GM12878 (cell line): ENCODE data around the gene MKRN2. TPM values are rescaled to one million over a fixed set of nuclear protein-coding genes. Genes with fewer than 3 reads are reported as not detected.

Experiments used
- ATAC-seq: fragments of 200-7000 bp; cut with Tn5 transposase; 3 replicates; pipeline ENCODE4 v1.9.1; 2020; ENCODE audit warnings: mild to moderate bottlenecking, moderate library complexity
- BruUV-seq: library from RNA; stranded (reverse); fragments of 400-500 nt; replicated peaks from 2 replicates; lab custom pipeline; 2021; lab: Mats Ljungman, UMichigan
- CTCF ChIA-PET: fragments of 300-600 bp; sonication (Branson Sonifier 250); formaldehyde crosslinking; extraction: SDS; loops from one replicate; lab custom pipeline; 2021; ENCODE audit warnings: inconsistent platforms; lab: Yijun Ruan, JAX
- POLR2A ChIA-PET: fragments of 350-600 bp; formaldehyde crosslinking; extraction: SDS; loops from one replicate; lab custom pipeline; 2021; ENCODE audit warnings: inconsistent platforms; lab: Charles Lee
- RAD21 ChIA-PET: fragments of 300-600 bp; sonication (Branson Sonifier 250); formaldehyde crosslinking; loops from one replicate; lab custom pipeline; 2023; ENCODE audit warnings: antibody characterized with exemption; ENCODE audit not compliant: unreplicated experiment; lab: Charles Lee
- SMC1A ChIA-PET: fragments of 300-600 bp; sonication (Branson Sonifier 250); formaldehyde crosslinking; loops from one replicate; lab custom pipeline; 2023; ENCODE audit not compliant: unreplicated experiment, uncharacterized antibody; lab: Charles Lee
- DNase-seq: peaks from one replicate; pipeline ENCODE4 v3.0.0-alpha.2; 2011; ENCODE audit warnings: low read depth, low spot score
- FAIRE-seq: peaks from 3 replicates; lab custom pipeline; 2011; peaks lifted over from hg19 to GRCh38; lab: Jason Lieb, UNC
- H2AFZ ChIP-seq: 2 replicates; pipeline ENCODE4 v1.6.0; 2011; ENCODE audit warnings: low read depth, low read length, control low read depth; ENCODE audit not compliant: control insufficient read depth
- H3K27ac ChIP-seq: 2 replicates; pipeline ENCODE4 v1.5.1; 2011; ENCODE audit warnings: control low read depth; ENCODE audit not compliant: control insufficient read depth, insufficient read depth
- H3K27me3 ChIP-seq, 2 experiments: replicated peaks in 1 of 2; 2 replicates each; pipeline versions ENCODE4 v1.6.0 to v1.6.1; 2011; ENCODE audit warnings: low read length in 1 of 2; ENCODE audit not compliant: control insufficient read depth in 2 of 2, insufficient read depth in 2 of 2
- H3K36me3 ChIP-seq, 2 experiments: 2 replicates each; pipeline ENCODE4 v1.5.1; 2011; ENCODE audit warnings: low read length in 1 of 2; ENCODE audit not compliant: control insufficient read depth in 2 of 2, insufficient read depth in 2 of 2
- H3K4me1 ChIP-seq: 2 replicates; pipeline ENCODE4 v1.6.1; 2011; ENCODE audit warnings: mild to moderate bottlenecking, low read length, moderate library complexity, mixed read lengths; ENCODE audit not compliant: control insufficient read depth, insufficient read depth
- H3K4me2 ChIP-seq: 2 replicates; pipeline ENCODE4 v1.6.0; 2011; ENCODE audit warnings: control low read depth; ENCODE audit not compliant: control insufficient read depth, insufficient read depth
- H3K4me3 ChIP-seq: fragments of 200-600 bp; sonication (generic); 2 replicates; pipeline ENCODE4 v1.5.1; 2016
- H3K79me2 ChIP-seq: 2 replicates; pipeline ENCODE4 v1.6.0; 2011; ENCODE audit warnings: low read length; ENCODE audit not compliant: control insufficient read depth, insufficient read depth
- H3K9ac ChIP-seq: 2 replicates; pipeline ENCODE4 v1.8.0; 2011; ENCODE audit warnings: low read length, control low read depth, mixed read lengths; ENCODE audit not compliant: control insufficient read depth, insufficient read depth
- H3K9me3 ChIP-seq: replicated peaks from 3 replicates; pipeline ENCODE4 v1.5.1; 2011; ENCODE audit warnings: mild to moderate bottlenecking, low read length; ENCODE audit not compliant: control insufficient read depth, insufficient read depth
- H4K20me1 ChIP-seq: 2 replicates; pipeline ENCODE4 v1.6.0; 2011; ENCODE audit not compliant: control insufficient read depth, insufficient read depth
- CBX3 ChIP-seq: fragments of 200-600 bp; sonication (generic); IDR thresholded peaks from 2 replicates; pipeline ENCODE4 v1.6.1; 2016; ENCODE audit warnings: low read depth, borderline replicate concordance
- FOXM1 ChIP-seq: IDR thresholded peaks from 2 replicates; pipeline ENCODE4 v1.6.1; 2012; ENCODE audit warnings: low read depth, mild to moderate bottlenecking, inconsistent platforms, low read length, moderate library complexity
- NR2F1 ChIP-seq: fragments of 450-650 bp; conservative IDR thresholded peaks from 2 replicates; pipeline ENCODE4 v1.6.1; 2017; ENCODE audit warnings: mild to moderate bottlenecking
- SMARCA5 ChIP-seq: fragments of 450-650 bp; IDR thresholded peaks from 2 replicates; pipeline ENCODE4 v1.6.1; 2017; ENCODE audit warnings: mild to moderate bottlenecking
- TBL1XR1 ChIP-seq: IDR thresholded peaks from 2 replicates; pipeline ENCODE4 v1.6.1; 2012; ENCODE audit warnings: low read depth, low read length, improper control_type of control experiment
- WGBS: methylation state at CpG from one replicate; pipeline ENCODE4 v1.1.6; 2016; ENCODE audit warnings: low lambda C conversion rate; ENCODE audit not compliant: insufficient replicate concordance, insufficient coverage; ENCODE audit errors: missing lambda C conversion rate; 5-methylcytosine and 5-hydroxymethylcytosine counted together
- in situ Hi-C: fragments of 300-500 bp; cut with MboI; formaldehyde crosslinking; loops from 9 replicates; pipeline ENCODE4 v1.14.3; 2018; ENCODE audit warnings: mixed read lengths
- intact Hi-C: fragments of 100-400 bp; cut with micrococcal nuclease; formaldehyde crosslinking; loops from one replicate; pipeline ENCODE4 v1.14.2; 2022; ENCODE audit not compliant: unreplicated experiment
- polyA plus RNA-seq, 11 experiments: library from polyadenylated mRNA; depleted of rRNA in 4 of 11; unstranded in 6 of 11; stranded (reverse) in 5 of 11; fragments of >200 nt; fragmentation: Nextera tagmentation in 4 of 11; fragmentation: Illumina TruSeq in 1 of 11; extraction: Ambion mirVana in 4 of 11; extraction: Trizol in 1 of 11; gene quantifications; 1 replicate in 1 of 11; 2 replicates in 10 of 11; pipeline versions ENCODE4 v1.2.1 to v1.2.3, GENCODE V29; 2011 to 2016; ENCODE audit warnings: inconsistent platforms in 2 of 11, missing spikeins in 2 of 11, low read depth in 1 of 11
- total RNA-seq, 4 experiments: library from RNA; depleted of rRNA in 3 of 4; stranded (reverse); fragments of >200 nt in 3 of 4; fragmentation: Illumina TruSeq in 1 of 4; extraction: Trizol in 1 of 4; gene quantifications; 2 replicates each; pipeline versions ENCODE4 v1.2.1 to v1.2.3, GENCODE V29; 2013 to 2021
- TF ChIP-seq, protein P1 (sequence below): fragments of 450-650 bp; formaldehyde crosslinking; IDR thresholded peaks from 2 replicates; pipeline ENCODE4 v1.5.0; 2022; ENCODE audit warnings: mild to moderate bottlenecking, missing genetic modification characterization
- TF ChIP-seq, protein P2 (sequence below): fragments of 450-650 bp; conservative IDR thresholded peaks from 2 replicates; pipeline ENCODE4 v1.6.1; 2017; ENCODE audit warnings: mild to moderate bottlenecking, moderate library complexity

MKRN2 gene
- total and polyA plus RNA-seq, 10 of the 15 experiments (the other 5 are each of a cell fraction or from before 2014, with no cell fraction given) = 15.4 to 40.7 (median 34.4) TPM

DNA sequence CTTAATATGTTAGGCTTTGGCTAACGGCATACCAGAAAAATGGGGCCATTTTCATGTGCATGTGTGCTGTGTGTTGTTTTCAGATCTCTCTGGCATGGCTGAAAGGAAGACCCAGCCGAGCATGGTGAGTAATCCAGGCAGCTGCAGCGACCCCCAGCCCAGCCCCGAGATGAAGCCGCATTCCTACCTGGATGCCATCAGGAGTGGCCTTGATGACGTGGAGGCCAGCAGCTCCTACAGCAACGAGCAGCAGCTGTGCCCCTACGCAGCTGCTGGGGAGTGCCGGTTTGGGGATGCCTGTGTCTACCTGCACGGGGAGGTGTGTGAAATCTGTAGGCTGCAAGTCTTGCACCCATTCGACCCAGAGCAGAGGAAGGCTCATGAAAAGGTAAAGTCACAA lies 15.1 kb downstream of the MKRN2 start:
- Histone ChIP-seq H3K4me2 (no peak overlapping the region), H3K9me3 (peaks cover under 1% of the 10 kb centered on the region; the same call in 2 of the 3 replicates), H3K4me1 (no peaks in the 10 kb centered on the region), H3K4me3 (no peak overlapping the region), H3K9ac (no peak overlapping the region), H3K36me3 (peaks cover 29 to 32% of the 10 kb centered on the region in 2 experiments), H3K27me3 (no peaks in the 10 kb centered on the region), H2AFZ (no peak overlapping the region), H3K27ac (no peak overlapping the region), H3K79me2 (peaks cover 13% of the 10 kb centered on the region), H4K20me1 (no peaks in the 10 kb centered on the region)
- in situ Hi-C loops (no loop called here), intact Hi-C loops (no loop called here)
- WGBS = 97% methylated on average over 11 of the region's 11 CpGs
- CTCF ChIA-PET = no interaction called here
- RAD21 ChIA-PET = no interaction called here
- SMC1A ChIA-PET = no interaction called here
- POLR2A ChIA-PET = no interaction called here
- DNase-seq (no peak), FAIRE-seq (no peak), ATAC-seq (no peak)
- no TSS peak for BruUV-seq
- TF ChIP-seq NR2F1 (no peak), SMARCA5 (no peak), FOXM1 (no peak), TBL1XR1 (no peak), CBX3 (no peak)
- TF ChIP-seq, protein P1, sequence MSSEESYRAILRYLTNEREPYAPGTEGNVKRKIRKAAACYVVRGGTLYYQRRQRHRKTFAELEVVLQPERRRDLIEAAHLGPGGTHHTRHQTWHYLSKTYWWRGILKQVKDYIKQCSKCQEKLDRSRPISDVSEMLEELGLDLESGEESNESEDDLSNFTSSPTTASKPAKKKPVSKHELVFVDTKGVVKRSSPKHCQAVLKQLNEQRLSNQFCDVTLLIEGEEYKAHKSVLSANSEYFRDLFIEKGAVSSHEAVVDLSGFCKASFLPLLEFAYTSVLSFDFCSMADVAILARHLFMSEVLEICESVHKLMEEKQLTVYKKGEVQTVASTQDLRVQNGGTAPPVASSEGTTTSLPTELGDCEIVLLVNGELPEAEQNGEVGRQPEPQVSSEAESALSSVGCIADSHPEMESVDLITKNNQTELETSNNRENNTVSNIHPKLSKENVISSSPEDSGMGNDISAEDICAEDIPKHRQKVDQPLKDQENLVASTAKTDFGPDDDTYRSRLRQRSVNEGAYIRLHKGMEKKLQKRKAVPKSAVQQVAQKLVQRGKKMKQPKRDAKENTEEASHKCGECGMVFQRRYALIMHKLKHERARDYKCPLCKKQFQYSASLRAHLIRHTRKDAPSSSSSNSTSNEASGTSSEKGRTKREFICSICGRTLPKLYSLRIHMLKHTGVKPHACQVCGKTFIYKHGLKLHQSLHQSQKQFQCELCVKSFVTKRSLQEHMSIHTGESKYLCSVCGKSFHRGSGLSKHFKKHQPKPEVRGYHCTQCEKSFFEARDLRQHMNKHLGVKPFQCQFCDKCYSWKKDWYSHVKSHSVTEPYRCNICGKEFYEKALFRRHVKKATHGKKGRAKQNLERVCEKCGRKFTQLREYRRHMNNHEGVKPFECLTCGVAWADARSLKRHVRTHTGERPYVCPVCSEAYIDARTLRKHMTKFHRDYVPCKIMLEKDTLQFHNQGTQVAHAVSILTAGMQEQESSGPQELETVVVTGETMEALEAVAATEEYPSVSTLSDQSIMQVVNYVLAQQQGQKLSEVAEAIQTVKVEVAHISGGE (CRISPR knock-in tag) = no peak
- TF ChIP-seq, protein P2, sequence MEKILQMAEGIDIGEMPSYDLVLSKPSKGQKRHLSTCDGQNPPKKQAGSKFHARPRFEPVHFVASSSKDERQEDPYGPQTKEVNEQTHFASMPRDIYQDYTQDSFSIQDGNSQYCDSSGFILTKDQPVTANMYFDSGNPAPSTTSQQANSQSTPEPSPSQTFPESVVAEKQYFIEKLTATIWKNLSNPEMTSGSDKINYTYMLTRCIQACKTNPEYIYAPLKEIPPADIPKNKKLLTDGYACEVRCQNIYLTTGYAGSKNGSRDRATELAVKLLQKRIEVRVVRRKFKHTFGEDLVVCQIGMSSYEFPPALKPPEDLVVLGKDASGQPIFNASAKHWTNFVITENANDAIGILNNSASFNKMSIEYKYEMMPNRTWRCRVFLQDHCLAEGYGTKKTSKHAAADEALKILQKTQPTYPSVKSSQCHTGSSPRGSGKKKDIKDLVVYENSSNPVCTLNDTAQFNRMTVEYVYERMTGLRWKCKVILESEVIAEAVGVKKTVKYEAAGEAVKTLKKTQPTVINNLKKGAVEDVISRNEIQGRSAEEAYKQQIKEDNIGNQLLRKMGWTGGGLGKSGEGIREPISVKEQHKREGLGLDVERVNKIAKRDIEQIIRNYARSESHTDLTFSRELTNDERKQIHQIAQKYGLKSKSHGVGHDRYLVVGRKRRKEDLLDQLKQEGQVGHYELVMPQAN = no peak
